Colonic mucosa (tissue), 4 donors: ENCODE results near the gene YJEFN3. TPM values are rescaled to one million over a fixed set of nuclear protein-coding genes. Genes with fewer than 3 reads are reported as not detected.

ENCODE experiments used
- DNase-seq: peaks from one replicate; pipeline ENCODE4 v3.0.0-alpha.2; 2020
- H3K27ac ChIP-seq: fragments of 200-600 bp; one replicate; pipeline ENCODE4 v1.8.0; 2021
- H3K27me3 ChIP-seq: fragments of 200-600 bp; one replicate; pipeline ENCODE4 v1.8.0; 2021
- H3K36me3 ChIP-seq: fragments of 200-600 bp; one replicate; pipeline ENCODE4 v1.8.0; 2021
- H3K4me1 ChIP-seq: fragments of 200-600 bp; one replicate; pipeline ENCODE4 v1.8.0; 2021; ENCODE audit warnings: mild to moderate bottlenecking
- H3K4me3 ChIP-seq: fragments of 200-600 bp; one replicate; pipeline ENCODE4 v1.8.0; 2021
- H3K9ac ChIP-seq, 2 donors: one replicate each; pipeline ENCODE4 v1.7.0; 2013; ENCODE audit warnings: control low read depth in 2 of 2, low read depth in 2 of 2, low read length in 2 of 2
- H3K9me3 ChIP-seq: fragments of 200-600 bp; one replicate; pipeline ENCODE4 v1.8.0; 2021
- CTCF ChIP-seq: fragments of 200-600 bp; IDR thresholded peaks from one replicate; pipeline ENCODE4 v1.8.0; 2022; ENCODE audit warnings: antibody characterized with exemption, mild to moderate bottlenecking
- intact Hi-C: fragments of 100-400 bp; cut with DNase I; formaldehyde crosslinking; loops from one replicate; pipeline ENCODE4 v1.14.1; 2022
- total RNA-seq, 2 donors: library from RNA; stranded (reverse); fragmentation: NEBNext Ultra II Directional in 1 of 2; extraction: Animal tissue kit (Norgen Biotek cat#: 25700) in 1 of 2; gene quantifications; one replicate each; pipeline ENCODE4 v1.2.1, GENCODE V29; 2021
- donor health status: healthy.
- donor health status: DM: no; HTN: no; CAD: no.
- donor health status: DM: no; HTN: no; CAD: no.

The YJEFN3 gene
- total RNA-seq, 2 donors from 2014 or later: 1.9 to 17.3 TPM

- DNase-seq: no peak
- H3K27ac ChIP-seq: peak overlapping the region; percentile 50
- peak overlapping the region in 1 of 2 donors; percentile 38 for H3K9ac ChIP-seq
- no peaks in the 10 kb centered on the region for H3K36me3 ChIP-seq
- no peak for TF ChIP-seq CTCF
- H3K9me3 ChIP-seq: no peaks in the 10 kb centered on the region
- H3K27me3 ChIP-seq: no peaks in the 10 kb centered on the region
- no peak overlapping the region for H3K4me3 ChIP-seq
- intact Hi-C loops: no loop called here
- H3K4me1 ChIP-seq: no peaks in the 10 kb centered on the region
These were observed 51.0 kb downstream of the YJEFN3 start for GRCh38 chr19:19579533-19580361.

GRCh38 chr19:19580418-19580817 is 51.7 kb downstream of the YJEFN3 start:
- H3K27me3 ChIP-seq: no peaks in the 10 kb centered on the region
- H3K27ac ChIP-seq: peak overlapping the region; percentile 50
- intact Hi-C loops: no loop called here
- no peak for TF ChIP-seq CTCF
- peak overlapping the region in 1 of 2 donors; percentile 38 for H3K9ac ChIP-seq
- no peak overlapping the region for H3K4me3 ChIP-seq
- DNase-seq: peak; percentile 47
- no peaks in the 10 kb centered on the region for H3K9me3 ChIP-seq
- no peaks in the 10 kb centered on the region for H3K4me1 ChIP-seq
- H3K36me3 ChIP-seq: no peaks in the 10 kb centered on the region

- H3K27me3 ChIP-seq: no peaks in the 10 kb centered on the region
- intact Hi-C loops: no loop called here
- H3K9ac ChIP-seq: no peak overlapping the region
- TF ChIP-seq CTCF: no peak
- DNase-seq: no peak
- H3K4me3 ChIP-seq: no peak overlapping the region
- H3K27ac ChIP-seq: no peak overlapping the region
- no peaks in the 10 kb centered on the region for H3K36me3 ChIP-seq
- H3K4me1 ChIP-seq: no peaks in the 10 kb centered on the region
- H3K9me3 ChIP-seq: no peaks in the 10 kb centered on the region
These were observed 52.7 kb downstream of the YJEFN3 start for GRCh38 chr19:19581391-19581790.

GRCh38 chr19:19582471-19582870 is 53.8 kb downstream of the YJEFN3 start:
- Histone ChIP-seq H3K4me3 (no peak overlapping the region), H3K9ac (no peak overlapping the region), H3K27ac (no peak overlapping the region), H3K27me3 (no peaks in the 10 kb centered on the region), H3K4me1 (no peaks in the 10 kb centered on the region), H3K36me3 (no peaks in the 10 kb centered on the region), H3K9me3 (no peaks in the 10 kb centered on the region)
- intact Hi-C loops: no loop called here
- no peak for TF ChIP-seq CTCF
- DNase-seq: no peak

- no peaks in the 10 kb centered on the region for H3K27me3 ChIP-seq
- no peak for TF ChIP-seq CTCF
- intact Hi-C loops: no loop called here
- H3K27ac ChIP-seq: no peak overlapping the region
- H3K36me3 ChIP-seq: no peaks in the 10 kb centered on the region
- no peak for DNase-seq
- H3K4me1 ChIP-seq: no peaks in the 10 kb centered on the region
- no peak overlapping the region for H3K9ac ChIP-seq
- H3K4me3 ChIP-seq: no peak overlapping the region
- H3K9me3 ChIP-seq: no peaks in the 10 kb centered on the region
These were observed 55.6 kb downstream of the YJEFN3 start for GRCh38 chr19:19584356-19584755.

Other genes with a start within 250 kb of the YJEFN3 start
- 10 to 100 TPM; 33.2 to 54.7 TPM for gene SUGP1, start 208.4 kb upstream of the YJEFN3 start, total RNA-seq
- 10 to 100 TPM; 33.5 to 56.7 TPM for gene MAU2, start 208.1 kb upstream of the YJEFN3 start, total RNA-seq
- gene GATAD2A, start 123.2 kb upstream of the YJEFN3 start, total RNA-seq: 100 to 1,000 TPM; 102 to 145 TPM
- 1 to 10 TPM; 2.2 to 3.6 TPM for gene TSSK6, start 13.4 kb upstream of the YJEFN3 start, total RNA-seq
- gene NDUFA13, start 12.7 kb upstream of the YJEFN3 start, total RNA-seq: 100 to 1,000 TPM; 399 to 494 TPM
- gene CILP2, start 9.4 kb downstream of the YJEFN3 start, total RNA-seq: under 1 TPM; 0.05 to 0.35 TPM
- gene PBX4, start 89.8 kb downstream of the YJEFN3 start, total RNA-seq: 1 to 10 TPM; 2.3 to 4.9 TPM
- 10 to 100 TPM; 16.6 to 22.6 TPM for gene LPAR2, start 99.3 kb downstream of the YJEFN3 start, total RNA-seq
- gene GMIP, start 114.7 kb downstream of the YJEFN3 start, total RNA-seq: 10 to 100 TPM; 31.4 to 32.2 TPM
- 10 to 100 TPM; 46.0 to 77.4 TPM for gene ATP13A1, start 134.8 kb downstream of the YJEFN3 start, total RNA-seq
- gene ZNF101, start 139.9 kb downstream of the YJEFN3 start, total RNA-seq: 10 to 100 TPM; 13.9 to 15.9 TPM
- 1 to 10 TPM; 2.6 to 4.8 TPM for gene ZNF14, start 204.2 kb downstream of the YJEFN3 start, total RNA-seq